PFSK-1 (cell line): ENCODE data around the gene CDPF1.

Experiments used
- FOXP2 ChIP-seq: optimal IDR thresholded peaks from 2 replicates; pipeline ENCODE3; 2011; ENCODE audit warnings: borderline replicate concordance, control low read depth, inconsistent platforms; ENCODE audit not compliant: insufficient read depth; ENCODE audit errors: extremely low read length, extremely low read depth
- POLR2AphosphoS5 ChIP-seq: IDR thresholded peaks from 2 replicates; pipeline ENCODE4 v1.6.1; 2012; ENCODE audit warnings: low read depth, mild to moderate bottlenecking, control low read depth, low read length, moderate library complexity
- REST ChIP-seq, 2 experiments: IDR thresholded peaks; 2 replicates each; pipeline versions ENCODE4 v1.6.1 to v1.8.0; 2011 to 2012; ENCODE audit warnings: low read depth in 2 of 2, low read length in 2 of 2, control low read depth in 1 of 2, inconsistent platforms in 1 of 2, mild to moderate bottlenecking in 1 of 2, moderate library complexity in 1 of 2; ENCODE audit not compliant: insufficient read depth in 1 of 2
- SIN3A ChIP-seq: IDR thresholded peaks from 2 replicates; pipeline ENCODE4 v1.6.1; 2012; ENCODE audit warnings: mild to moderate bottlenecking, low read length, moderate library complexity, borderline replicate concordance; ENCODE audit not compliant: insufficient read depth
- TAF1 ChIP-seq: IDR thresholded peaks from 2 replicates; pipeline ENCODE4 v1.6.1; 2012; ENCODE audit warnings: low read length, control low read depth, borderline replicate concordance; ENCODE audit not compliant: insufficient read depth

CDPF1 gene

GRCh38 chr22:46196278-46196677 is 53.8 kb downstream of the CDPF1 start:
- TF ChIP-seq TAF1: no peak

DNA sequence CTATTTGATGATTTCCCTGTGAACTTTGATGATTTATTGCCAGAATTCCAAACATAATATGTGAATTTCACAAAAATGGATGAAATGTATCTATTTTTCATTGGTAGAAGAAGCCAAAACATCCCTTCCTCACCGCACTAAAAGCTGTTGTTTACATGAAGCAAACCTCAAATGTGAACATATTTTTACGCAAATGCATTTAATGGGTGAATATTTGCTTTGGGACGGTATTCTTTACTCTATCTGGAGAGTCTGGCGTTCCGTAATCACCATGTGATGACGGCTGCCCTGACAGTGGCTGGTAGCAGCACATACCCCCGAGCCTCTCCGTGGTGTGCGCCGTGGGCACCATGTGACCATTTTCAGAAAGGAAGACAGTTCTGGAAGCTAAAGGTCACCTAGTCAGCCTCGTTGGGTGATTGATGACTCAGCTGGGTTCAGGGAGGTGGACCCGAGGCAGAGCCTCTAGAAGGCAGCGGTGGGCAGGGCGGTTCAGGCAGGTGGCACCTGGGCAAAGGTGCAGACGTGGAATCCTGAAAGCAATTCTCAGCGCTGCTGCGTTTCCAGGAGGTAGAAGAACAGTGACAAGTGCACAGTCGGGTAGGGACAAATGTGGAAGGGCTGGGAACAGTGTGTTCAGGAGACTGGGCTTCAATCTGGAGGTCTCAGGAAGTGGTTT is 54.5 kb downstream of the CDPF1 start:
- TF ChIP-seq REST (IDR thresholded peaks at IDR 0.05; ENCODE audit: insufficient read depth in 1 of 2, low read depth in 2 of 2, low read length in 2 of 2) (no peak), SIN3A (no peak), TAF1 (no peak), POLR2AphosphoS5 (no peak), FOXP2 (no peak)
